NK-92 treated with Interleukin-12 subunit alpha and Interleukin-12 subunit beta, amount 100 ng/mL, for 24 hours (cell line): Measurements from ENCODE around the gene PPT2.
"Not testable (repeated sequence)": the region's sequence is repeated elsewhere in the genome, so short reads cannot be mapped to it uniquely, and the experiment has no call there.

Source experiments
- DNase-seq: peaks from one replicate; lab custom pipeline; 2025; lab: John Stamatoyannopoulos, UW

Gene PPT2

DNA sequence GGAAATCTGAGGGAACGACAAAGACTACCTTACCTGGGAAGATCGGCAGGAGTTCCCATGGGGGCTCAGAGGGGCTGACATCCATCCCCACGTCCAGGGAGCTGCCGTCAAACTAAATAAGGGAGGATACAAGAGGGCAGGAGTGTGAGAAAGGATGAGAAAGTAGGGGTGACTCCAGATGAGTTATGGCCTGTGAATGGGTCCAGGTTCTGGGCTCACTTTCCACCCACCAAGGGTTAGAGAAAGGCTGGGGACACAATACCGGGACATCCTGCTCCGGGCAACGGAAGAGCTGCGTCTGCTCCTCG lies 26.6 kb upstream of the PPT2 start:
- DNase-seq = no peak

DNA sequence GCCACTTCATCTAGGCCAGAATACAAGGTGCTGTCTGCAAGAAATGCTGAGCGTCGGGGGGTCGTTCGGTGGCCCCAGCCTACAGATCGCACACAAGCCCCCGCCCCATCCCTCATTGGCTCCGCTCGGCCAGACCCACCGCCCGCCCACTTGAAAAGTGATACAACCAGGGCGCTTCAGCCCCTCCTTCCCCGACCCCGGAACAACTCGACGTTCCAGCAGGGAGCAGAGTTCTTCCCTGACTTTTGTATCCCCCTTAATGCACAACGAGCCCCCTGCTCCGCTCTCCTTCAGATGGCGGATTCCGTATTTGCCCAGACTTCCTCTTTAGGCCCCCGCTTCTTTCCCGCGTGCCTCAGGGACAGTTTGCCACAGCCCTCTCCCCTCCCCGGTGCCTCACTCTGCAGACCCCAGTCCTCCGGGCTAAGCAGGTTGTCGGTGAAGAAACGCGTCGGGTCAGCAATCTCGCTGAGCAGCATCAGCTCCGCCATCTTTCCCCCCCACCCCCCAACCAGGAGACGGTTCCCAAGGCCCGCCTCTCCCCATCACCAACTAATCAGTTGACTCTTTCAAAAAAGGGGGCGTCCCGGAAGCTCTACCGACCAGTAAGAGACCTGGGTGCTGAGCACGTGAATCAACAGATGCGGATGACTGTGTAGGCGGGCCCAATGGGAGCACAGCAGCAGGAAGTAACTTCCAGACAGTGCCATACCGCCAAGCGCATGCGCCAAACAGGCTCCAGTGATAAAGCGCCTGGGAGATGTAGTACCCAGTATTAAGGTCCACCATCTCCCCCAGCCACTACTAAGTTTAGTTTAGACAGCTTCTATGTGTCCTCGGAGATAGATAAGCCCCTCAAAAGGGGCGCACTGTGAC lies 26.0 kb upstream of the PPT2 start, which contains the start of gene ATF6B:
ATF6B (minus strand) TSS at position 530 of the 876 bp plus-strand sequence; CDS start at position 491, 39 bp downstream.
- DNase-seq = peak; percentile 97

DNA sequence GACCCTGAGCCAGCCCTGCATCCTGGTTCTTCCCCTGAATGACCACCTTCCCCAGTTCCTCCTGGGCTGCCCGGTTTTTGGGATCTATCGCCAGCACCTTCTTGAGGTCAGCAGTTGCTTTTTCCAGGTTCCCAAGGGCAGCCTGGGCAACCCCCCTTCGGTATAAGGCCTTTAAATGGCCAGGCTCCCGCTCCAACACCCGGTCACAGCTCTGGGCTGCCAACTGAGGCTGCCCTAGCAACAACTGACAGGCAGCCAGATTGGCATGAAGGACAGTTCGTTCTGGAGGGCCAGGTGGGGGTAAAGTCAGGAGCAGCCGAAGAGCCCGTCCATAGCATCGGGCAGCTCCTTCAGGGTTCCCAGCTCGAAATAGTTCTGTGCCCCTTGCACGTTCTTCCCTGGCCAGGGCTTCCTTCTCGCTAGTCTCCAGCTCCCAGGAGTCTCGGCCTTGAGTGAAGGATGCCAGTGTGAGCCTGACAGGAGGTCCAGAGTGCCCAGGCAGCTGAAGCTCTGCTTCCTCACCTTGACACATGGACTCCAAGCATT lies 25.1 kb upstream of the PPT2 start:
- no peak for DNase-seq

DNA sequence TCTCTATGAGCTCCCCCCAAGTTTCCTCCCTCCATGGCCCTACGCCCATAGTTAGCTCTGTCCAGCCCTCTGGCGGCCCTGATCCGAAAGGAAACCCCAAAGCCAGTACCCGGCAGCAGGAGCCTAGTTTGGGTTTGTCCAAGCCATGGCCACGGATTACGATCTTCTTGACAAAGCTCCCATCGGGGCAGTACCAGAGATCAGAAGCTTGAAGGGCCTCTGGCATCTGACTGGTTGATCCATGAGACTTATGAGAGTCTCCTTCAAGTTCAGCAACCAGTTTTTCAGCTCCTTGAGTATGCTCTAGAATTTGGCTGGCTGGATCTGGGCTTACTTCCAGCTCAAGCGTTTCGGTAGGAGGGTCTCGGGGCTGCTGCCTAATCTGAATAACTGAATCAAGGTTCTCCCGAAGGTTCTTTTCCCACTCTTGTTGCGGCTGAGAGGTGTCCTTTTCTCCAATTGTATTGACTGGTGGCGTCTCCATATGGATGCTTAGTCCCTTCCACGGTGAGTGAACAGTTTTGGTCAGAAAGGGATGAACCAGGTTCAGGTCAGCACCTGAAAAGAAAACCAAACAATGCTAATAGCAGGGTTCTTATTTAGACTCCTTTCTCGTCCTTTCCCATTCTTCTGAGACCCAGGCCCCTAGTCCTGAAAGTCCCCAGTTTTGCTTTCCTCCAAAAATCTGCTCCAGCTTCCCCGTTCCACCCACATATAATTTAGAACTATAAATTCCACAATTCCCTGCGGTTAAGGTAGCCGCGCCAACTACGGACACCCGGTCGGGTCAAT lies 24.4 kb upstream of the PPT2 start:
- DNase-seq = no peak

DNA sequence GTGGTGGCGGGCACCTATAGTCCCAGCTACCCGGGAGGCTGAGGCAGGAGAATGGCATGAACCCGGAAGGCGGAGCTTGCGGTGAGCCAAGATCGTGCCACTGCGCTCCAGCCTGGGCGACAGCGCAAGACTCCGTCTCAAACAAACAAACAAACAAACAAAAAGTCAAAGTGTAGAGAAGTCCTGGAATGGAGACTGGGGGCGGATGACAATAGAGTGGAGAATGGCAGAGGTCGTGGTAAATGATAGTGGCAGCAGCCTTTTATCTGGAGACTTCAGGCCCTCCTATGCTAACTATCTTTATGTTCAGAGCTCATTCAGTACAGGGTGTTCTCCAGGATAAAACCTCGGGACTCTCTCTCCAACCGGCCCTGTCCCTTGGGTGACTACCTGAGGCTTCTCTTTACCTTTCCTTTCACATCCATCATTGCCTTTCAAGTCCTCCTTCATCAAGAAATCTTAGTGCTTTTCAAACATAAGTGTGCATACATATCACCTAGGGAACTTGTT lies 22.4 kb upstream of the PPT2 start:
- DNase-seq = no peak

DNA sequence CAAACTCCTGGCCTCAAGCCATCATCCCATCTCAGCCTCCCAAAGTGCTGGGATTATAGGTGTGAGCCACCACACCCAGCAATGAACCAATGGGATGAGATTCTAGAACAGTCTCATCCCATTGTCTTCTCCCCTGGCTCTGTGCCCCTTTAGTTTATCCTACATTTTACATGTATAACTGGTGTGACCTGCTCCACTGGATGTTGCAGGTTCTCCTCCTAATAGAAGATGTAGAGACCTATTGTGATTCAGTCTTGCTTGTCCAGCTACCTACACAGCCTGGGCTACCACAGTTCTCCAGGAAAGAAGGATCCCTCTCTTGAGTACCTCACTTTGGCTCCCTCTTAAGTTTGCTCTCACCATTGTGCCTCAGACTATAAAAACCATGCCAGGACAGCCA lies 21.8 kb upstream of the PPT2 start:
- DNase-seq = no peak

DNA sequence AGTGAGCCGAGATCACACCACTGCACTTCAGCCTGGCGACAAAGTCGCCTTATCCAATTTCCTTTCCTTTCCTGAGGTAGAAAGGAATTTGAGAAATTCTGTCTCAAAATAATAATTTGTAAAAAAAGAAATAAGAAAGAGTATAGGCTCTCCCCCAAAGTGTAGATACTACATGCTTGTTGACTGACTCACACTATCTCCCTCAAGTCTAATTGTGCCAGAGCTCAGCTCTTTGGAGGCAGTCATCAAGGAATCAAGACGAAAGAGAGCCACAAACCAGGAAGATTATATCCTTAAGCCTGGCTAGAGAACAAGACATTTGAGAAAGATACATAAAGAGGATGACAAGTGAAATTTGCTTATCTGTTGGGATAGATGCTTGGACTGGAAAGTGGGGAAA lies 20.2 kb upstream of the PPT2 start:
- DNase-seq = no peak

DNA sequence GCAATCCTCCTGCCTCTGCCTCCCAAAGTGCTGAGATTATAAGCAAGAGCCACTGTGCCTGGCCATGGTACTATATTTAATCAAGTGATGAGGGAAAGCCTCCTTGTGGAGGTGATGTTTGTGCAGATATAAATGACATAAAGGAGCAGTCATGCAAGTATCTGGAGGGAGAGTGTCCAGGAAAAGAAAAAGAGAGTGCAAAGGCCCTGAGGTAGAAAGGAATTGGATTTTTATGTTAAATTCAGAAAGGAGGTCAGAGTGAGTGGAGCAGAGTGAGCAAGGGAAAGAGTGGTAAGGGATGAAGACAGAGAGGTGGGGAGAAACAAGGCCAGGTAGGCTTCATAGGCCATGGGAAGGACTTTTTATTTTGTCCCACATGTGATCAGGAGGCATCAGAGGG lies 16.5 kb upstream of the PPT2 start:
- DNase-seq = no peak

DNA sequence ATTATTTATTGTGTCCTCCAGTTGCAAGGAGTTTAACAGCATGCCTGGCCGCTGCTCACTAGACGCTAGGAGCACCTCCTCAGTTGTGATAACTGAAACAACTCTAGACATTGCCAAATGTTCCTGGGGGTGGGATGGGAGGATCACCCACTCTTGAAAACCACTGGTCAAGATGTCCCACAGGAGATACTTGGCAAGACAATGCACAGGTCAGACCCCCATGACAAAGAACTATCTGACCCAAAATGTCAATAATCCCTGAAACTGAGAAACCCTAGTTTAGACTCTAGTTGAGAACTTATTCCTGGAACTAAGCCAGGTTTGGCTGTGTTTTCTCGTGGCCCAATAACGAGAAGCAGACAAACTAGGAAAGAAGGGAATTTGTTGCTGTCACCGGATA lies 14.4 kb upstream of the PPT2 start:
- DNase-seq = no peak

DNA sequence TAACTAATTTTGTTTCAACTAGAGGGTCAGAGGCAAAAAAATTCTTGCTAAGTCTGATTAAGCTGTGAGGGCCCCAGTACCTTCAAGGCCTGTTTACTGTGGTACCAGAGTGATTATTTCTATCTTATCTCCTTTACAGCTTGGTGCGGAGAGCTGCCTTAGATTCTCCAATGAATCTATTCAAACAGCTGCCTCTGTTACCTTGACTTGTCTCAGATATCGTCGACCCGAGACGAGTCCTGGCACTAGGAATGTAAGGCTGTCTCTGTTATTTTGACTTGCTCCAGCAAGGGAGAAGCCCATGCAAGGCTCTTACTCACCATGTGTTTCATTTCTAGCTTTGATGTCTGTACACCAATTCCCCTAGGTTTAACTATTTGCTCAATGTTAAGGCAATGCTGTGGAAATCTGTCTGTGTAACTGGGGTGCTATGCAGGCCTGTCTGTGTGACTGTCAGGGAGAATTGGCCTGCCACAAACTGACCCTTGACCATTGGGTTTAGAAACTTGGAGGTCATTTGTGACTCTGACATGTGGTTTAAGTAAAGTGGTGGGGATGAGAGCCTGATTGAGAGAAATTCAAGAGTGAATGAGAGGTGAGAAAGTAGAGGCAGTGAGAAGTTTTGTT lies 13.4 kb upstream of the PPT2 start:
- DNase-seq = no peak

DNA sequence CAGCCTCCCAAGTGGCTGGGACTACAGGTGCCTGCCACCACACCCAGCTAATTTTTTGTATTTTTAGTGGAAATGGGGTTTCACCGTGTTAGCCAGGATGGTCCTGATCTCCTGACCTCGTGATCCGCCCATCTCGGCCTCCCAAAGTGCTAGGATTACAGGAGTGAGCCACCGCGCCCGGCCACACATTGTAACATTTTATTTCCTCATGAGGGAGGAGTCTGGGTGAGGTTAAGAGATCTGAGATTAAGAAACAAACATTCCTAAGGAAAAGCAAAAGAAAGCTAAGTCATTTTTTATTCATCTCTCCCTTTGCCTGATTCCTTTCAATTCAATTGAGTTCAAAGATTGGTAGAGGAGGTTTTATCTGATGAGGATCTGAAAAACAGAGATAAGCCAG lies 9.7 kb upstream of the PPT2 start:
- not testable (repeated sequence) for DNase-seq

DNA sequence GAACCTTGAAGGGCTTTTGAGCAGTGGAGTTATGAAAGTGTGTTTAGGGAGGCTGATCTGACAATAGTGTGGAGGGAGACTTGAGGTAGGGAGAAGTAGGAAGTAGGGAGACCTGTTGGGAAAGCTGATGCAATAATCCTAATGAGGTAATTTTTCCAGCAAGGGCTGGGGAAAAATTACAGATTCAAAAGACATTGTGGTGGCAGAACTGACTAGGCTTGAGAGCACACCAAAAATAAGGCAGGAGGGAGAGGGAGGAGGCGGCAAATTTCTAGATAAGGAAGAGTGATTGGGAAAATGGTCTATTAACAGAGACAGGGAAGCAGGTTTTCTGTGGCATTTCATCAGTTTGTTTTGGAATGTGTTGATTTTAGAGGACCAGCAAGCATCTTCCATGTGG lies 7.7 kb upstream of the PPT2 start:
- DNase-seq = no peak

DNA sequence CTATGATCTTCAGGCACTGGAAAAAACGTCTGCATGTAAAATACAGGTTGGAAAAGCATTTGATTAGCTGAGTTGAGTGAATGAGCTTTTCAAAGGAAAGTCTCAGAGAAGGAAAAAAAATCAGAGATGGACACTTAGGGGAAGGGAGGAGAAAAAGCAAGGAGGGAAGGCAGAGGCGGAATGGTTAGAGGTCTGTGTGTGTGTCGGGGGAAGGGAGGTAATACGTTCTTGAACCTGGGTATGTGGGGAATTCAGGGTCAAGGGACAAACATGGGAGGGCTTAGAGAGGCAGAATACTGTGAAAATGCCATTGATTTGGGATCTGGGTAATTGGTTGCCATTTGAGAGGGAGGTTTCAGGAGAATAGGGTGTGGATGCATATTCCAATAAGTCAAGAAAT lies 7.3 kb upstream of the PPT2 start:
- no peak for DNase-seq

DNA sequence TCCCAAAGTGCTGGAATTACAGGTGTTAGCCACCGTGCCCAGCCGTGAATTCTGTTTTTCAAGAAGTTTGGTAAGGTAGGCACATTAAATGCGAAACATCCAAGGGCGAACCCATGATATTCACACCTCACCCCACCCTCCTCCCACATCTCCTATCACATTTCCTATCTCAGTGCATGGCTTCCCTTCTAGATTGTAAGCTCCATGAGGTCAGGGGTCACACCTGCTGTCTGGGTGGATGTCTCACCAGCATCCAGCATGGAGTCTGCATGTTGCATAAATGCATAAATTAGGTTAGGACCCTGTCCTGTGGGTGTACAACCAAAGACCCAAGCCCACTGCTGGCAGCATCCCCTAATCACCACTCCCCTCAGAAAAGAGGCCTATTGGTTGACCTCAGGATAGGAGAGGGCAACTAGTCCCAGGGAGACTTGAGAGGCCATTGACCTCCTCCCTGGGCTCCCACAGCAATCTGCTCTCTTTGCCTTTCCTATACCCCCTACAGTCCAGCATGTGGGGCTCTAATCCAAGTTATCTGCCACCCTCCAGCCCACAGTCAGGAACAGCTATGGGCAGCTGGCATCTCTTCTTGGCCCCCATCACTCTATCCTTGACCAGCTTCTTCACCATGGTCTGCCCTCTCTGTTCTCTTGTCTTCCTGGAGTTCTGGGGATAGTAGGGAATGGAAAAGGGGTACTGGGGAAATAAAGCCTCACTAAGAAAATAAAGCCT lies 6.4 kb upstream of the PPT2 start:
- DNase-seq = no peak

DNA sequence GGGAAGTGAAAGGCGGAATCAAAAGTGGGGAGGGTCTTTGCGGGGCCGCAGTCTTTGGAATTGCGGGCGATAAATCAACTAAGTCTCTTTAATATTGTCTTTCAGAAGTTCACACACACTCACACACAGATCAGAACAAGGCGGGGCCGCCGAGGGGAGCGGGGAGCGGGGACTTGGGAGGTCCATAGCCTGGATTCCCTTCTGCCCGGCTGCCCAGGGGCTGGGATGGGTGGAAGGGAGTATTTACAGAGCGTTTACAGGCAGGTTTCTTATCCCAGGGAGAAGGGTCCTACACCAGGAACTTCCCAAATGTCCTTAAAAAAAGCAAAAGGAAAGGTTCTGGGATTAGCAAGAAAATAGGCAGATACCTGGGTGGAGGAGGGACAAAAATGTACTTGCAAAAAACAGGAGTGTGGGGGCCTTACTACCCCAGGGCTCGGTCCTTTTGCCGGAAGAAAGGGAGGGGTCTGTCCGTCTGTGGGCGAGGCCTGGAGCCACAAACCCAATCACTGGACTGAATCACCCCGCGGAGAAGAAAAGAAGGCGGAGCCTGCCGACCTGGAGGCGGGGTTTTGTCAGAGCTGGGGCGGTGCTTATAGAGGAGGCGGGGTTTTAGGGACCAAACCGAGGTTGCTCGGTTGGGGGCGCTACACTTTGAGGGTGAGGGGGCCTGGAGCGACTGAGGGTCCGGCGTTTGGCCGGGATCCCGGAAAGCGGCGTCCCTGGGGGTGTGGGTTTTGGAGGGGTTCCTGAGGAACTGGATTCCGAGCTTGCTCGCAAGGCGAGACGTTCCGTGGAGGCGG lies 5.5 kb upstream of the PPT2 start:
- no peak for DNase-seq

DNA sequence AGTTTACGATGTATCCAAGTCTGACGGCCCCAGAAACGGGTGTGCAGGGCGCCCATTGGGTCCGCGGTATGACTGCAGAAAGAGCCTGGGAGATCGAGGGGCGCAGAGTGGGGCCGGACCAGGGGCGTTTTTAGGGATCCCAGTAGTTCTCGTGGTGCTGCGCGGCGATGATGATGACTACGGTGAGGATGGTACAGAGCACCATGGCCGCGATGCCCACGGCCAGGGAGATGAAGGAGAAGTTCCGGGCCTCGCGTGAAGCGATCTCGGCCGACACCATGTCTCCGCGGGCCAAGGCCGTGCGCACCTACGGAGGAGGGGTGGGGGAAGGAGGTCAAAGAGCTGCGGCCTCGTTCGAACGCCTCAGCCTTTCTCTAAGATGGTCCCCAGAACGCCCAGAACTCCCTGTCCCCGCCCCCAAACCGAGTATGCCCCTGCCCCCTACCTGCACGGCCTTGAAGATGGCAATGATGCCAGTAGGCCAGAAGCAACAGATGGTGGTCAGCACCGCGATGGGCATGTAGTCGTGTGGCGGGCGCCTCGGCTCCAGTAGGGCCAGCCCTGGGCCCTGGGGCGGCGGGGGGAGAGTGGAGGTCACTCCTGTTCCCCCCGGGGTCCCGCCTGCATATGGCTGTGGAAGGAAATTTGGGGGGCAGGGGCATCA lies 4.7 kb upstream of the PPT2 start:
- DNase-seq = no peak

DNA sequence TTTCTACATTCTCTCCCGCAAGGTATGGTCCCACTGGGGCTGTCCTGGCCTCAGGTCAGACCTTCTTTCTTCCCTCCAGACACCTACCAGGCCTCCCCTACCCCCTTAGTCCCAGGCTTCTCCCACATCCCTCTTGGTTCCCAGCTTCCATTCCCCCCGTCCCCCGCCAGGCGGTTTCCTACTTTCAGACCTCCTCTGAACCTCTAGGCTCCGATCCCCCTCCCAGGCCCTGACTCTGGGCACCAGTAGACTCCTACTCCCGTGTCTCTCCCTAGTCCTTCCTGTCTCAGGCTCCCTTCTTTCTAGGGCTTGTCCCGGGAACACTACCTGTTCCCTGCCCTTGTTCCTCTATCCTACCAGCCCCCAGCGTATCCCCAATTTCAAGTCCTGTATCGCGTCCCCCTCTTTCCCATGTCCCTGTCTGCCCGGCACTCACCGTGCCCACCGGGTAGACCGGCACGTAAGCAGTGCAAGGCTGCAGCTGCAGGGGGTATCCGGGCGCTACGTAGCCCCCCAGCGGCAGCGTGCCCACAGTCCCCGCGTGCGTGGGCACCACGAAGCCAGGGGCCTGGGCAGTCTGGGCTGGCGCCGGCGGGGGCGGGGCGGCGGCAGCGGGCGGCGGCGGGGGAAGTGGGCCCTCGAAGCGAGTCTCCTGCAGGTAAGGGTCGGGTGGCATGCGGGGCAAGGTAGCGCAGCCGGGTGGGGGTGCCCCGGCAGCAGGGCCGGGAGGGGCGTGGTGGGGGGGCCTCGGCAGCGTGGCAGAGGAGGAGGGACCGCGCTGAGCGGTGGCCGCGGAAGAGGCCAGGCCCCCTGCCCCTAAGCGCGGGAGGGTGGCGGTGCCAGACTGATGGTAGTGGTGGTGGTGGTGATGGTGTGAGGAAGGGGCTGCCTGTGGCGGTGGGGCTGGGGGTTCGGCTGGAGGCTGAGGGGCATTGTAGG lies 3.7 kb upstream of the PPT2 start:
- no peak for DNase-seq

DNA sequence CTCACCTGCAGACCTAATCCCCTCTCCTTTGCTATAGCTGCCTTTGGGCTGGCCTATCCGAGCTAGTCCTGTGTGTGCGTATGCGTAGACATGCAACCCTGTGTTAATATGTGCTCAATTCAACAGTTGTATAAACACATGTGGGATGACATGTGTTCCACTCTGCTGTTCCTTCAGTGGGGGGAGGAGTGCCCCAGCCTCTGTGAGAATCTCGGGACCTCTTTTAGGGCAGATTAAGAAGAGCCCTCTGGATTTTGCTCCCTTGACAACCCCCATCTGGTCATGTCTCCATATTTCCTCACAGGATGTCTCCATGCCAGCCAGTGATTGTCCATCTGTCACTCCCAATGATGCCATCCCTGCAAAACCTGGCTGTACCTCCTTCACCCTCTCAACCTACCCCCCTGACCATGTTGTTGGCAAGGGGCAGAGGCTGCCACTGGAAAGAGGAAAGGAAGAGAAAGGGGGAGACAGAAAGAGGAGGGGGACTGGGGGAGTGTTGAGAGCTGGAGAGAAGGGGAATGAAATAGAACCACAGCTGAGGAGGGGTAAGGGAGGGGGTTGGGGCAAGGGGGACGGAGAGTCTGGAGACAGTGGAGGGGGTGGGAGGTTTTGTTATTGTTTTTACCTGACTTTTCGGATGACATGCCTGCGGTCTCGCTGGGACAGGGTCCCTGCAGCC lies 2.6 kb upstream of the PPT2 start:
- DNase-seq = no peak
